IMR-90 (cell line): Measurements from ENCODE around the gene ZNF711. TPM values are rescaled to one million over a fixed set of nuclear protein-coding genes. Genes with fewer than 3 reads are reported as not detected.

ENCODE experiments used
- ATAC-seq: fragments of 200-7000 bp; cut with Tn5 transposase; 2 replicates; pipeline ENCODE4 v1.9.1; 2020; ENCODE audit warnings: low read depth, mild to moderate bottlenecking, moderate library complexity
- BruUV-seq: library from RNA; stranded (reverse); fragments of 400-500 nt; replicated peaks from 2 replicates; lab custom pipeline; 2021; lab: Mats Ljungman, UMichigan
- CTCF ChIA-PET: fragments of 300-600 bp; formaldehyde crosslinking; extraction: SDS; loops from one replicate; lab custom pipeline; 2021; ENCODE audit warnings: antibody characterized with exemption; lab: Yijun Ruan, JAX
- POLR2A ChIA-PET: fragments of 300-600 bp; sonication (Branson Sonifier 250); formaldehyde crosslinking; loops from one replicate; lab custom pipeline; 2022; ENCODE audit warnings: antibody characterized with exemption; ENCODE audit not compliant: unreplicated experiment; lab: Charles Lee
- DNase-seq: peaks from one replicate; pipeline ENCODE4 v3.0.0; 2013
- H2AFZ ChIP-seq: replicated peaks from 2 replicates; pipeline ENCODE3; 2013; ENCODE audit warnings: low read length, mild to moderate bottlenecking; ENCODE audit not compliant: poor library complexity
- H2AK5ac ChIP-seq: 2 replicates; pipeline ENCODE4 v1.6.1; 2013; ENCODE audit warnings: low read depth, low read length, inconsistent platforms
- H2AK9ac ChIP-seq: replicated peaks from 2 replicates; pipeline ENCODE3; 2013; ENCODE audit warnings: mild to moderate bottlenecking, low read depth, low read length, moderate library complexity; ENCODE audit not compliant: poor library complexity
- H2BK120ac ChIP-seq: 2 replicates; pipeline ENCODE4 v1.6.1; 2013; ENCODE audit warnings: low read depth, low read length, inconsistent platforms
- H2BK15ac ChIP-seq: 3 replicates; pipeline ENCODE4 v1.6.1; 2013; ENCODE audit warnings: low read depth, low read length, inconsistent platforms
- H2BK20ac ChIP-seq: 2 replicates; pipeline ENCODE4 v1.6.1; 2013; ENCODE audit warnings: low read depth, mild to moderate bottlenecking, inconsistent platforms, low read length, moderate library complexity
- H2BK5ac ChIP-seq: 2 replicates; pipeline ENCODE4 v1.6.1; 2013; ENCODE audit warnings: mild to moderate bottlenecking, low read depth, low read length, inconsistent platforms; ENCODE audit not compliant: poor library complexity, severe bottlenecking
- H3K14ac ChIP-seq: replicated peaks from 2 replicates; pipeline ENCODE4 v1.6.1; 2013; ENCODE audit warnings: low read depth, low read length, inconsistent platforms
- H3K18ac ChIP-seq: 2 replicates; pipeline ENCODE4 v1.6.1; 2013; ENCODE audit warnings: low read depth, low read length, control low read depth
- H3K23ac ChIP-seq: 2 replicates; pipeline ENCODE4 v1.6.1; 2013; ENCODE audit warnings: low read depth, low read length, inconsistent platforms
- H3K27ac ChIP-seq: 2 replicates; pipeline ENCODE4 v1.5.1; 2013; ENCODE audit warnings: mild to moderate bottlenecking, control low read depth, low read length; ENCODE audit not compliant: insufficient read depth
- H3K27me3 ChIP-seq: 2 replicates; pipeline ENCODE4 v1.6.1; 2013; ENCODE audit warnings: low read length; ENCODE audit not compliant: control insufficient read depth, insufficient read depth
- H3K36me3 ChIP-seq: 2 replicates; pipeline ENCODE4 v1.6.1; 2013; ENCODE audit warnings: low read length, mixed read lengths; ENCODE audit not compliant: control insufficient read depth, insufficient read depth
- H3K4ac ChIP-seq: 2 replicates; pipeline ENCODE4 v1.6.1; 2013; ENCODE audit warnings: low read depth, low read length, inconsistent platforms
- H3K4me1 ChIP-seq: 2 replicates; pipeline ENCODE4 v1.6.1; 2013; ENCODE audit warnings: low read length, mixed read lengths; ENCODE audit not compliant: control insufficient read depth, insufficient read depth
- H3K4me2 ChIP-seq: 2 replicates; pipeline ENCODE4 v1.6.1; 2013; ENCODE audit warnings: low read depth, mild to moderate bottlenecking, control low read depth, low read length, moderate library complexity
- H3K4me3 ChIP-seq: 2 replicates; pipeline ENCODE4 v1.5.1; 2013; ENCODE audit warnings: low read depth, mild to moderate bottlenecking, control low read depth, low read length, moderate library complexity; ENCODE audit not compliant: insufficient read depth
- H3K56ac ChIP-seq: 2 replicates; pipeline ENCODE4 v1.6.1; 2013; ENCODE audit warnings: low read length, inconsistent platforms; ENCODE audit not compliant: insufficient read depth; ENCODE audit errors: extremely low read depth
- H3K79me1 ChIP-seq, 2 experiments: 2 replicates each; pipeline ENCODE4 v1.6.1; 2013; ENCODE audit warnings: low read length in 2 of 2, inconsistent platforms in 1 of 2, low read depth in 1 of 2
- H3K9ac ChIP-seq: 2 replicates; pipeline ENCODE4 v1.6.1; 2013; ENCODE audit warnings: low read depth, low read length, control low read depth
- H3K9me1 ChIP-seq: 2 replicates; pipeline ENCODE4 v1.6.1; 2013; ENCODE audit warnings: low read length, inconsistent platforms; ENCODE audit not compliant: insufficient read depth
- H3K9me3 ChIP-seq: 2 replicates; pipeline ENCODE4 v1.6.1; 2013; ENCODE audit warnings: low read length; ENCODE audit not compliant: control insufficient read depth, insufficient read depth
- H4K20me1 ChIP-seq: 2 replicates; pipeline ENCODE4 v1.6.1; 2013; ENCODE audit warnings: low read length, inconsistent platforms; ENCODE audit not compliant: insufficient read depth
- H4K5ac ChIP-seq: 2 replicates; pipeline ENCODE4 v1.6.1; 2013; ENCODE audit warnings: mild to moderate bottlenecking, low read depth, low read length, control low read depth
- H4K8ac ChIP-seq, 2 experiments: 2 replicates each; pipeline ENCODE4 v1.6.1; 2013; ENCODE audit warnings: low read depth in 2 of 2, low read length in 2 of 2, control low read depth in 1 of 2, inconsistent platforms in 1 of 2
- H4K91ac ChIP-seq: 2 replicates; pipeline ENCODE4 v1.6.1; 2013; ENCODE audit warnings: low read depth, low read length, inconsistent platforms; ENCODE audit not compliant: insufficient read depth
- CEBPB ChIP-seq: IDR thresholded peaks from 2 replicates; pipeline ENCODE4 v1.6.1; 2012; ENCODE audit warnings: low read depth, low read length, improper control_type of control experiment
- RCOR1 ChIP-seq: IDR thresholded peaks from 2 replicates; pipeline ENCODE4 v1.6.1; 2012; ENCODE audit warnings: mild to moderate bottlenecking, low read length, improper control_type of control experiment; ENCODE audit not compliant: insufficient replicate concordance
- WGBS, 2 experiments: methylation state at CpG; one replicate each; pipeline versions ENCODE4 v1.1.5 to v1.1.7; 2013; ENCODE audit warnings: missing lambda C conversion rate in 2 of 2; ENCODE audit not compliant: insufficient read length in 1 of 2; ENCODE audit errors: extremely low coverage in 2 of 2; 5-methylcytosine and 5-hydroxymethylcytosine counted together
- dilution Hi-C: fragments of 300-500 bp; cut with HindIII; formaldehyde crosslinking; loops from one replicate; pipeline ENCODE4 v1.14.3; 2018; ENCODE audit warnings: low sequenced_read_pairs; ENCODE audit not compliant: unreplicated experiment
- in situ Hi-C: fragments of 300-500 bp; cut with MboI; formaldehyde crosslinking; loops from 3 replicates; pipeline ENCODE4 v1.14.3; 2019; ENCODE audit warnings: low sequenced_read_pairs, inconsistent platforms, mixed read lengths
- intact Hi-C: fragments of 100-400 bp; cut with micrococcal nuclease; formaldehyde crosslinking; loops from 2 replicates; pipeline ENCODE4 v1.10.0; 2022
- polyA plus RNA-seq, 3 experiments: library from polyadenylated mRNA; depleted of rRNA; stranded (reverse); fragments of >200 nt; gene quantifications; 2 replicates each; pipeline ENCODE4 v1.2.3, GENCODE V29; 2012; ENCODE audit warnings: low replicate concordance in 1 of 3
- total RNA-seq: library from RNA; depleted of rRNA; stranded (reverse); fragments of >200 nt; gene quantifications from 2 replicates; pipeline ENCODE4 v1.2.3, GENCODE V29; 2012

The ZNF711 gene
- total and polyA plus RNA-seq, 2 of the 4 experiments (the other 2 are of a cell fraction): 2.3 to 2.9 TPM

DNA sequence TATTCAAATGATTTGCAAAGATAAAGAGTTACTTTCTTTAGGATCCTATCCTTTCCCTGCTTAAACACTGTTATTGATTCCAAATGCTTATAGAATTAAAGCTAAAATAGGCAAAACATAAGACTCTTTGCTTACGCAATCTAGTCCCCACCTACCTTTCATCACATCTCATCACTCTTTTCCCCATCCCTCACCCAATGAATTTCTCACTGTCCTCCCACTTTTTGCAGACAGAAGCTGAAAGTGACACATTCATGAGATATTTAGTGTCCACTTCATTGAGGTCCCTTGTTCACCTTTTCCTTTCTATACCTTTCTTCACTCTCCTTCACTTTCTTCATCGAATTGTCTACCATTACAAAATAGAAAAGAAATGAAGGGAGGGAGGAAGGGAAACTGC lies 636 bp upstream of the ZNF711 start:
- intact Hi-C loops (no loop called here), dilution Hi-C loops (no loop called here), in situ Hi-C loops (no loop called here)
- H3K4me3 ChIP-seq: peak overlapping the region; percentile 90
- no peak overlapping the region for H4K91ac ChIP-seq
- H3K4me1 ChIP-seq: no peaks in the 10 kb centered on the region
- no peak overlapping the region for H2BK120ac ChIP-seq
- ChIA-PET POLR2A (no interaction called here), CTCF (no interaction called here)
- no peak for TF ChIP-seq RCOR1
- peak; percentile 56 for TF ChIP-seq CEBPB
- ATAC-seq: no peak
- H3K4me2 ChIP-seq: peak overlapping the region; percentile 36; the same call in 1 of the 2 replicates
- no peak overlapping the region for H2AFZ ChIP-seq
- BruUV-seq: no TSS peak
- no peak overlapping the region for H2AK9ac ChIP-seq
- H3K27me3 ChIP-seq: no peaks in the 10 kb centered on the region
- H3K14ac ChIP-seq: no peak overlapping the region
- H3K18ac ChIP-seq: no peak overlapping the region
- no peaks in the 10 kb centered on the region for H3K9me3 ChIP-seq
- H3K9me1 ChIP-seq: no peaks in the 10 kb centered on the region
- no peaks in the 10 kb centered on the region for H3K36me3 ChIP-seq
- H4K5ac ChIP-seq: no peak overlapping the region
- H3K4ac ChIP-seq: no peak overlapping the region
- WGBS, 2 experiments: 40% methylated on average over 1 of the region's 2 CpGs; no CpG with 5 or more reads in 1 of the 2 experiments
- peaks cover 0 to 3% of the 10 kb centered on the region in 2 experiments; a peak in 1 of 4 replicates for H3K79me1 ChIP-seq
- DNase-seq: no peak
- no peak overlapping the region for H2BK20ac ChIP-seq
- no peak overlapping the region for H3K56ac ChIP-seq
- H2BK15ac ChIP-seq: no peak overlapping the region
- H3K9ac ChIP-seq: no peak overlapping the region
- H2AK5ac ChIP-seq: no peak overlapping the region
- H3K23ac ChIP-seq: no peak overlapping the region
- H4K8ac ChIP-seq: no peak overlapping the region
- no peak overlapping the region for H2BK5ac ChIP-seq
- H3K27ac ChIP-seq: no peak overlapping the region
- H4K20me1 ChIP-seq: no peaks in the 10 kb centered on the region
